Stimulated activated CD4-positive, alpha-beta T cell treated with anti-CD3 and anti-CD28 coated beads, Interleukin-12 subunit alpha, Interleukin-12 subunit beta, amount 100 ng/mL, for 48 hours (primary cell): ENCODE results near the gene ACSS1.

Experiments
- DNase-seq, 3 donors: peaks; one replicate each; pipeline ENCODE4 v3.0.0-alpha.2; 2020; ENCODE audit warnings: low read depth in 2 of 3, low spot score in 1 of 3

The ACSS1 gene

DNA sequence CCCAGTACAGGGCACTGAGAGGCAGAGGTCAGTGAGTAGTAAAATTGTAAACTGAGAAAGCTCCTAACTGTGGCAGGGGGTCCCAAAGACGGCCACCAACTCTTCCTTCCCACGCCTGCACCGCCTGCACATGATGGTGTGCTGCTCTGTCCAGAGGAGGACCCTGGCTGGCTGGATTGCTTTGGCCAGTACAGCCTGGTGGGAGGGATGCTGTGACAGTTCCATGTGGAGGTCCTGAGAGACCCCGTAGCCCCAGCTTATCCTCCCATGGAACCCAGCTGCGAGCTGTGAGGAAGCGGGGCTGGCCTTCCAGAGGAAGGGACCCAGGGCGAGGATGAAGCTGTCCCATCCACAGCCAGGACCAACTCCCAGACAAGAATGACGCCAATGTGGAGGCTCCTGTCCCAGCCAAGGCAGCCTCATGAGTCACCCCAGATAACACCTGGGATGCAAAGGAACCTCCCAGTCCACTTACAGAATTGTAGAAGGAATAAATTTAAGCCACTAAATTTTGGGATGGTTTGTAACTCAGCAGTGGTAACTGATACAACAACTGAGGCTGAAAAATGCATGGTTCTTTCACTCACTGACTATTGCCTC, 2.0 kb upstream of the ACSS1 start:
- DNase-seq: no peak

GRCh38 chr20:25058847-25059810, 1.2 kb upstream of the ACSS1 start:
- no peak for DNase-seq

DNA sequence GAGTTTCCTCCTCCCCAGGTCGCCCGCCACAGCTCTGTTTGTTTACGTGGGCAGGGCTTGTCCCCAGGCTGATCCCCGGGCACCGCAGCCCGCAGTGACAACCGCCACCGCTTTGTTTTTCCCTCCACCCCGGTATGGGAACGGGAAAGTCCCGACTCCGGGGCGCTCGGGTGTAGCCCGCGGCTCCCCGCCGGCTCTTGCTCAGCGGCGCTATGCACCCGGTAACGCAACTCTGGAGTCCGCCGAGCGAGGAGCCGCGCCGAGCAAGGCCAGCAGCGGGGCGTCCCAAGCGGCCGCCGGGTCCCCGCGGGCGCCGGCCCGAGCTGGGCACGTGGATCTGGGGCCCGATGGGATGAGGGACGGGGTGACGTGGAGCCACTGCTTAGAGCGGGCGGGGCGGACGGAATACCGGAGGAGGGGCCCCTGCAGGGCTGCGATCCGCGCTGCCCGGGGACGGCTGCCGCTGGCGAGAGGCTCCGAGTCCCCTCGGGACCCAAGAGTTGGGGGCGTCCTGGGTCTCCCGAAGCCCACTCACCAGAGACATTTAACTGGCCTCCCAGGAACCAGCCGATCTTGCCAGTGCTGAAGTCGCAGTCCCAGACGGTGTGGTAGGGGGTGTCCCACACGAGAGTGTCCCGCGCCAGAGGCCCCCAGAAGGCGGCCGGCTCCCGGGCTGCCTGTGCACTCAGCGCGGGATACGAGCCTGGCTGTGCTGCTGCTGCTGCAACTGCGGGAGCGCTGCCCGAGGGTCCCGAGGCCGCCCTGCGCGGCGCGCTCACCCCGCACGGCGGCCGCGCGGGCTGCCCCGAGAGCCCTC, 497 bp downstream of the ACSS1 start:
- peak; percentile 51 to 67 (median 55) for DNase-seq

- DNase-seq: no peak
These were observed 1.2 kb downstream of the ACSS1 start for GRCh38 chr20:25056690-25057233.

GRCh38 chr20:25055711-25056495, 2.0 kb downstream of the ACSS1 start:
- DNase-seq: no peak

DNA sequence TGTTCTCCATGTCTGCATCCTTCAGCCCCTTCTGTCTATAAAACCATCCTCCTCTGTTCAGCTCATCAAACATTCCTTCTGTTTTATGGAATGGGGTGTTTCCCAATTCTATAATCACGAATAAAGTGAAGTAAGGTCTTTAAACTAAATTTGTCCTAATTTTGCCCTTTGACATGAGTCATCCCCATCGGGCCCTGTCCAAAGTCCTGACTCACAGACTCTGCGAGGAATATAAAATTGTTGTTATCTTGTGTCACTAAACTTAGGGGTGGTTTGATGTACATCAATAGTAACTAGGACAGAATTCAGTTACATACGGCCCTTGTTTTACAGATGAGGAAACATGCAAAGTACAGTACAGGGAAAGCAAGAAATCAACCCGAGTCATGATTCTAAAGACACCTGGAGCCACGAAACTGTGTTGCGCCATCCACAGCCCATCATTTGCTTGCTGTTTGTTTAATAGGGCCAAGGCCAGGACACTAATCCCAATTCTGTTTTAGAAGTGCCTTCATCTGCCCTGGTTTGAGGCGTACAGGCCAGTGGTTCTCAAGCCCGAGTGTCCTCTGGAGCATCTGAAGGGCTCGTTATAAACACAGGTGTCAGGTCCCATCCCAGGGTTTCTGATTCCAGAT, 2.8 kb downstream of the ACSS1 start:
- no peak for DNase-seq

GRCh38 chr20:25054096-25054820, 3.7 kb downstream of the ACSS1 start:
- DNase-seq: no peak

- no peak for DNase-seq
These were observed 4.5 kb downstream of the ACSS1 start for GRCh38 chr20:25053255-25054031.

DNA sequence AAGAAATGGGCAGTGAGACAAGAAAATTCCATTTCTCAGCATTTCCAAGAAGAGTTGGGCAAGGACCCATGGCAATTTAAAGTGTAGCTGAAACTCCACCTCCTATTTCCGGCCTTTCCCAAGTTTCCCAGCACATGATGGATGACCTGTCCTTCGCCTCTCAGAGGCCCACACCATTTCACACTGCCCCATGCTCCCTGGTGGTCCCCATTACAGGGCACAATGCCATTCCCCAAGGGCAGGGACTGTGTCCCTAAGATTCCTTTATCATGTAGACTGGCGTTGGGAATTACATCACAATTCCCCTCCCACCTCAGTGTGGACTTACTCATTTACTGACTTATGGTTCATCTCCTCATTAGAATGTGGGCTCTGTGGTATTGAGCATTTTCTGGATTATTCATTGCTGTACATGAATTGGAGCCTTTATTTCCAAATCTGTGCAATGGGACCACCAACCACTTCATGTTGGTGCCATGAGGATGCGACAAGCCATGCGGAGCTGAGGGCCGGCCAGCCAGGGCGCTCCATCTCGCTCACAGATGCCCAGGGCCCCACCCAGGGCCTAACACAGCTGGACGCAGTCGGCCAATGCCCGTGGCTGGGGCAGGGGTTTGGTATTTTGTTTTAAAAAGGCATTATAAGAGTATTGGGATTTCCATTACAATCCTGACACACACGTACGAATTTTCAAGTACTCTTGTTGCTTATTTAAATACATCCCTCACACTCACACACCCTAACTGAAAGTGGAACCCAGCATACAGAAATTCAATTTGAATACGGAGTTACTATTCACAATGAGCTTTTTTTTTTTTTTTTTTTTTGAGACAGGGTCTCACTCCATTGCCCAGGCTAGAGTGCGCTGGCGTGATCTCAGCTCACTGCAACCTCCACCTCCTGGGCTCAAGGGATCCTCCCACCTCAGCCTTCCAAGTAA, 5.4 kb downstream of the ACSS1 start:
- no peak for DNase-seq

DNA sequence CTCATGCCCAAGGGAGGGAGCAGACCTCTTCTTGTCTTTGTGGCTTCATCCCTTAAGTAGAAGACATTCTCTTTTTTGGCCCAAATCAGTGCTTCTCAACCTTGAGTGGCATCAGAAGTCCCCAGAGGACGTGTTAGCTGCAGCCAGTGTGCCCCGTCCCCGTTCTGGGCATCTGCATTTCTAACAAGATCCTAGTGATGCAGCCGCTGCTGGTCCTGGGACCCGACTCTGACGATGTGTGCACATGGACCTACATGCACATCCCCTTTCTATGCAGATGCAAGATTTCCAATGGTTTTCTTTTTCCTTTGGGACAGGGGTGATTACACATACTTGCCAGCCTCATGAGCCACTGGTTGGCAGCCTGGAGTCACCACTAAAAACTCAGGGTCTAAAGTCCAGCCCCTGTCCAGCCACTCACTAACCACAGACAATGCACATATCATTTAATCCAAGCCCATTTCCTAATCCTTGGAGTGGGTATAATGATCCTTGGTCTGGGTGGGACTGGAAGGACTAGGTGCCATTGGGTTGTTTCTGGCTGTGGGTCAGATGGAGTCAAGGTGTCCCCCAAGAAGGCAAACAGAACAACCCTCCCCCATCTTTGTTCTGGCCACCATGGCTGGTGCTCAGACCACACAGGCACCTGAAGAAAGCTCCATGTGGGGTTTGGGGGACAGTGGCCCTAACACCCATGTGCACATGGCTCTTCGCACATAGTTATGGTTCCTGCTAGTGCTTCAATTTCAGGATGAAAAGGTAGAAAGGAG, 6.4 kb downstream of the ACSS1 start:
- DNase-seq: no peak

DNA sequence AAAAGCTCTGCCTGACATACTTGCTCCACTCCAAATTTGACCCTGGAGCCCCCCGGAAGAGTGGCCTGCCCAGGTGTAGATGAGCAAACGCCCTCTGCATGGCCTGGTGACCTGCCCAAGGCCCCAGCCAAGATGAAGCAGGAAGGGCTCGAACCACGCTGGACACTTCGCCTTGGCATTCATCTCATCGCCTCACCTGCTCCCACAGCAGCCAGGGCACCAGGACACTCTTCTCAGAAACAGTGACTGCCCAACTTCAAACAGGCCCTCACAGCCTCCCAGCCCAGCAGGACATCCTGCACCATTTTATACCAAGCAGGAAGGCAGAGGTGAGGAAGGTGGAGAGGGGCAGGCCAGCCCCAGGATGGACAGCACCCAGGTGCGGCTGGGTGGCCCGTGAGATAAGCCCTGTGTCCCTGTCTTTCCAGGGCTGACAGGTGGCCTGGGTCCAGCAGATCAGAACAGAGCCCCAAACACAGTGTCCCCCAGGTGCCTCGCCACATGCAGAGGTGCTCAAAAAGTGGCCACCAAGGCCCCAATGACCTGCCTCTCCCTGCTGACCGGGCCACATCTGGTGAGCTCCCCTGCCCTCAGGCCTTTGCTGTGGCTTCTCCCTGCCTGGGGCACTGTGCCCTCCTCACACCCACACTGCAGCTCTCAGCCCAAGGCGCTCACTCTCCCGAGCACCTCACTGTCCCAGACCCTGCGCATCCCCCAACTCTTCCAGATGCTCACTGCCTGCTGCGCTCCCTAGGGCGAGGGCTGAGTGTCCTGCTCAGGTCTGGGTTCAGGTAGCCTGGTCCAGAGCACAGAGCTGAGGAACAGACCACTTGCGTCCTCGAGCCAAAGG, 7.2 kb downstream of the ACSS1 start:
- DNase-seq: no peak

GRCh38 chr20:25050082-25050481, 7.9 kb downstream of the ACSS1 start:
- DNase-seq: no peak

DNA sequence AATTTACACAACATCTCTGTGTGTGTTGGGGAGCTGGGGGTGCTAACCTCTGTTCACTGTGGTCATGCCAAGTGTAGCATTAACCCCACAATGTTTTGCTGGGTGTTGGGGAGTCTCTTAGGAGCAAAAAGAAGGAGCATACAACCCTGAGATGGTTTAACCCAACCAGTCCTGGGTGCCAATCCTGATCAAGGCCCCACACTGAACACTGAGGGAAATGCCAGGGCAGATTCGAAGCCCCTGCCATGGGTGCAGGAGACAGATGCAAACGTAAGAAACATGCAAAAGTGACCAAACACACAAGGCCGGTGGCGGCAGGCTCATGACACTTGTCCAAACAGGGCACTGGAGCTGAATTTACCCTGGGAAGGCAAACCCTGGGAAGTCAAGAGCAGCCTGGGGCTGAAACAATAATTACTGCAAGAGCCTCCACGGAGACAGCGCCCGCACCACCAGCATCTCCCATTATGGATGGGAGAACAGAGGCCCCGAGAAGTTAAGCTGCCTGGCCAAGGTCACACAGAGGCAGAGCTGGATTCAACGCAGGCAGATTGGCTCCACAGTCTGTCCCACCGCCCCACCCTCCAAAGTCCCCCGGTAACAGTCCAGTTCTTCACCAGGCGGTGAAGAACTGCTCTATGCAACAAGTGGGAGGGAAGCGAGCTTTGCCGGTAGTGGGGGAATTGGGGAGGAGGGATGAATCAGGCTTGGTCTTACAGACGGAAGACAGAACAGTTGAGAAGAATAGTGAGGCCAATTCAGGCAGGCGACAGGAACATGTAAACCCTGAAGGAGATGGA, 8.5 kb downstream of the ACSS1 start:
- DNase-seq: no peak

GRCh38 chr20:25048519-25048952, 9.4 kb downstream of the ACSS1 start:
- DNase-seq: no peak

GRCh38 chr20:25047766-25048165, 10.2 kb downstream of the ACSS1 start:
- DNase-seq: no peak
